GM21786 (cell line): Measurements from ENCODE around the gene CEACAM8.
"Not testable (repeated sequence)": the region's sequence is repeated elsewhere in the genome, so short reads cannot be mapped to it uniquely, and the experiment has no call there.

Source experiments
- ATAC-seq: cut with Tn5 transposase; IDR thresholded peaks from one replicate; pipeline ENCODE4 v1.9.1; 2021; ENCODE audit not compliant: unreplicated experiment

CEACAM8 gene

DNA sequence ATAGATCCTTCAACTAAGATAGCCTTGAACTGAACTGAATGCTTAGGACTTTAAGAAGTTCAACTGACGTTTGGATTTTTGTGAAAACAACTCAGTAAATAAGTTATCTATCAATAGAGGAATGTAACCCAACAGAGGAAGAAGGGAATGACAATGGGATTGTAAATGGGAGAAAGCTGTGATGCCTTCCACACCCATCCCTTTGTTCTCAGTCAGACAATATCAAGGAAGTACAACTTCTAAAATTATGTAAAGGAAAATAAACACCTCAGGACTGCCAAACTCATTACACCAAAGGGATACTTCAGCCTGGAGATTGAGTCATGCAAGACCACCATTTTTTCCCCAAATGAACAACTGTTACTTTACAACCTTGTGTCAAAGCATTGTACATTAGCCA, 21.1 kb downstream of the CEACAM8 start:
- no peak for ATAC-seq

GRCh38 chr19:42571116-42571515, 23.6 kb downstream of the CEACAM8 start:
- no peak for ATAC-seq

DNA sequence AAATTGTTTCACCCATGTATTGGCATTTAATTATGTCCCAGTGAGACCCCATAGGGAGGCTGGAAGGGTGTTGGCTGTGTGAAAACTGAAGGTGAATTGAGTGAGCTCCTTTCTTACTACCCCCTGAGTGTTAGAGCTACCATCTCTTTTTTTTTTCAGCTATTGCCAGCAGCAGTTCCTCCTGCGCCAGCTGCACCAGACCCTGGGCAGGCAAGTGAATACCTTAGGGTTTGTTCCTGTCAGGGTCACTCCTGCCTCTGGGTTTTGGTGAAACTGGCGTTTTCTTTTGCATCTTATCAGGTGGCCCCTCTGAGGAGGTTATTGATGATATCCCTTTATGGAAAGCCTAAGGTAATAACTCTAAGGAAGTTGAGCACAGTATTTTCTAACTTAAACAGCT, 25.5 kb downstream of the CEACAM8 start:
- ATAC-seq, result no peak

GRCh38 chr19:42568006-42568405, 26.7 kb downstream of the CEACAM8 start:
- no peak for ATAC-seq

GRCh38 chr19:42567567-42567966, 27.2 kb downstream of the CEACAM8 start:
- no peak for ATAC-seq

- no peak for ATAC-seq
Observed at GRCh38 chr19:42563352-42564210, 31.1 kb downstream of the CEACAM8 start.

DNA sequence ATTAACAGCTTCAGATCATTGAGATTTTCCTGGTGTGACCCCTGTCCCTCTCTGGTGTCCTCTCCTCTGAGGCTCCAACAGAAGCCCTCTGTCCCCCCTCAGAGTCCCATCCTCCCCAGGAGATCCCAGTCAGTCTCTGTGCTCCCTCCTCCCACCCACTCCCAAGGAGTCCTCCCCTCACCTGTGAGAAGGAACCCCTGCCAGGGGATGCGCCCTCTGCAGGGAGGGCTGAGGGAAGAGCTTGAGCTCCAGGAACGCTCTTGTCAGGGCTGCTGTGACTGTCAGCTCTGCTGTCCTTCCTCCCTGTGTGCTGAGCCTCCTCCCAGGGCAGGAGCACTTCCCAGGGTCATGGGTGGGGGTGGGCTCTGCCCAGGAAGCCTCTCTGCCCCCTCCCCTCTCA, 33.2 kb downstream of the CEACAM8 start:
- no peak for ATAC-seq

GRCh38 chr19:42560731-42561130, 34.0 kb downstream of the CEACAM8 start:
- no peak for ATAC-seq

DNA sequence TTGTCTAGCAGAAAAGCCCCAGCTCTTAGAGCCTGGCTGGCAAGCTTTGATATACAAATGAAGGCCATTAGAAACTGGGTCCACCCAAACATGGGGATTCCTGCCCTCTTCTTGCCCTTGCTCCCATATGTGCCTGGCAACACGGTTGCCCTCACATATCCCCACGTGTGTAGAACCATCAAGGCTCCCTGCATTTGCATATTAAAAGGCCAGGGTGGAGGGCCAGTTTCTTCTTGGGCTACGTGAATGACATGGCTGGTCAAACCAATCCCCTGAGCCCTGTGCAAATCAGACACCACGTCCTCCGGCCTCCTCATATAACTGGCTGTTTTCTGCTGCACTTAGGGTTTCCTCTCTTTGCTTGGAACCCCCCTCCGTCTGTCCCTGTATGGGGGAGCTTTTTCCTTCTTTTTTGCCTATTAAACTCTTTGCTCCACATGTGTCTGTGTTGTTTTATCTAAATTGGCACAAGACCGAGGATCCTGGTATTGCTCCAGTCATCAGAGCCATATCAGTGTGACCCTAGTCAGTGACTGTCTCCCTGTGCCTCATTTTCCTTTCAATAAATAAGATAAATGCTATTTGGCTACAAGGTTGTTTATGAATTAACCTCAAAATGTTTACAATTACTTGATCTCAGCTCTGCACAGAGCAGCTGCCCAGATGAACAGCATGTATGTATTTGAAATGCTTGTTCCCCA, 36.1 kb downstream of the CEACAM8 start:
- ATAC-seq, result no peak

- not testable (repeated sequence) for ATAC-seq
Observed at GRCh38 chr19:42557386-42557871, 37.3 kb downstream of the CEACAM8 start.

GRCh38 chr19:42555801-42556200, 38.9 kb downstream of the CEACAM8 start:
- ATAC-seq, result no peak

GRCh38 chr19:42555317-42555716, 39.4 kb downstream of the CEACAM8 start:
- ATAC-seq, result no peak

GRCh38 chr19:42554046-42554575, 40.6 kb downstream of the CEACAM8 start:
- ATAC-seq, result no peak

DNA sequence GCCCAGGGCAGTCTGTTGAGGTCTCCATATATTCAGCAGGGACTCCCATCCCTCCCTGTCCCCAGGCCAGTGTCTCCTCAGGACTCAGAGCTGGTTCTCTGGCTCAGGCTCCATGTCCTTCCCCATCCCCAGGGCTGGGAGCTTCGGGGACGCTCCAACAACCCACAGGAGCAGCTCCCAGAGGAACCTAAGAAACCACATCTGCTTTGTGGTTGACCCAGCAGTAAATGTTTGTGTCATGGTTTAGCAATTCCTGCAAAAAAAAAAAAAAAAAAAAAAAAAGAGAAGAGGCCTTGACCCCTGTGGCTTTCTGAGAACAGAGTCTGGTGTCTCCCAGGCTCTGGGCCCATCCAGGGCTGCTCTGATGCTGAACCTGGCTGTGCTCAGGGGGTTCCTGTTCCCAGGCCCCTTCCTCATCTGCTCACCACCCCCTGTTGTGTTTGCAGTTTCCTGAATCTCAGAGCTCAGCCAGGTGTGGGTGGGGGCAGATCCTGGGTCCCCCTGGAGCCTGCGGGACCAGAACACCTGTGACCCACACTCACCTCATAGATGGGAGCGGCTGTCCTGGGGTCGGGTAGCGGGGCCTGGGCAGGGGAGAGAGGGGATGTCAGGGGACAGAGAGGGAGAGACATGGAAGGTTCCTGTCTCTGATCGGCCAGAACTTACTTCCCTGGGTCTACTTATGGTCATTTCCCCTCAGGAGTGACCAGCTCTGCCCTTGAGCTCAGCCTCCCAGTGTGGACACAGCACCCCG, 41.3 kb downstream of the CEACAM8 start:
- ATAC-seq, result no peak

DNA sequence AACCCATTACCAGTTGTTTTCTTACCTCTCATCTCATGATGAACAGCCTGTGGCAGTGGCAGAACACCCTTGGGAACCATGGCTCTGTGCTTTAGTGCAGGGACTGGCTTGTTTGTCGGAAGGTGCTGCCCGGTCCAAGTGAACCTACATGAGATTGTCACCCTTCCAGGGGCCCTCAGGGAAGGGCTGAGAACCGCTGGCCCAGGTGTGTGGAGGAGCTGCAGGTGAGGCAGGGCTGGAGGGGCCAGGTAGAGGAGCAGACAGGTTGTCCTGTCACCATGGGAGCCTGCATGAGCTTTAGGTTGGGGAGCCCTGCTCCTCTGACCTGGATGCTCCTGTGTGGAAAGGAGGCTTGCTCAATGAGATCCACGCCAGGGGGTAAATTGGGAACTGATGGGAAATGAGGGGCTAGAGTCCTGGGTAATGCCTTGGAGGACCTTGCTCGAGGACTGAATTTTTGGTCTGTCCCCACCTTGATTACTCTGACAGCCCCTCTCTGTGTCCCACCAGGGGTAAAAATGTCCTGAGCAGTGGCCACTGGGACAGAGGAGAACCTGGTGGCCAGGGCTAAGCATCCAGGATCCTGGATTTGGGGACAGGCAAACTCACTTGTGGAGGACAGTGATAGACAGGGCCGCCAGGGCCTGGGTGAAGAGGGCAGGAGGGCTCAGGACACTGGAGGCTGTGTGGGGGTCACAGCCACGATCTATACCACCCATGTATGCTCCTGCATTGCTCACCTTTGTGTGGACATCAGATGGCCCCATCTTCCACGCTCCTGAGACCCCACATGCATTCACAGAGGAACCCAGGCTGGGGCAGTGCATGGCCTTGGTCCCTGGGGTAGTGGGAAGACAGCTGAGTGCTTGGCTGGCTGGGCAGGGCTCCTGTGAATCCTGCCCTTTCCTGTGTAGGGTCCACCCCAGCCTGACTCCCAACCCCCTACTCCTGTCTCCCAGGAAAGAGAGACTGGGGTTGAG, 42.3 kb downstream of the CEACAM8 start:
- ATAC-seq, result no peak

DNA sequence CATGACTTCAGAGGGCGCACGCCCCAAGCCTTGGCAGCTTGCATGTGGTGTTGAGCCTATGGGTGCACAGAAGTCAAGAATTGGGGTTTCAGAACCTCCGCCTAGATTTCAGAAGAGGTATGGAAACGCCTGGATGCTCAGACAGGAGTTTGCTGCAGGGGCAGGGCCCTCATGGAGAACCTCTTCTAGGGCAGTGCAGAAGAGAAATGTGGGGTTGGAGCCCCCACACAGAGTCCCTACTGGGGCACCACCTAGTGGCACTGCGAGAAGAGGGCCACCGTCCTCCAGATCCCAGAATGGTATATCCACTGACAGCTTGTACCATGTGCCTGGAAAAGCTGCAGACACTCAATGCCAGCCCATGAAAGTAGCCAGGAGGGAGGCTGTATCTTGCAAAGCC, 44.2 kb downstream of the CEACAM8 start:
- ATAC-seq, result not testable (repeated sequence)

- not testable (repeated sequence) for ATAC-seq
Observed at GRCh38 chr19:42549067-42549466, 45.7 kb downstream of the CEACAM8 start.

DNA sequence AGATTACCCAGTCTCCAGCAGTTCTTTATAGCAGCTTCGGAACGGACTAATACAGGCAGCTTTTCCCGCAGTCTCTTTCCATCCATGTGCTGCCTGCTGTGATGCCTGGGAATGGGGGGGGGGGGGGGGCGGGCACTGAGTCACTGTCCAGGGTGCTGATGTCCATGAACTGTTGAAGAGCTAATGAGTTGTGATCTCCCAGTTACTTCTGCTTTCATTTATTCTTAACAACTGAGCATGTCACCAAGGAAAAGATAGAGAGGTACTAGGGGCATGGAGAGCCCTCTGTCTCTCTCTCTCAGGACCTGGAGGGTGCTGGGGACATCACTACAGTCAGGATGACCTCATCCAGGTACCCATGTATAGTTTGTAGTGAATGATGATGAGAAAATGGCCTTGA, 46.2 kb downstream of the CEACAM8 start:
- no peak for ATAC-seq

- no peak for ATAC-seq
Observed at GRCh38 chr19:42547929-42548328, 46.8 kb downstream of the CEACAM8 start.
